Breast epithelium (tissue), 4 donors: ENCODE results near the gene DYNC2LI1. TPM values are rescaled to one million over a fixed set of nuclear protein-coding genes. Genes with fewer than 3 reads are reported as not detected.

Experiments used
- DNase-seq, 2 donors: peaks; one replicate each; pipeline ENCODE4 v3.0.0-alpha.2; 2019; ENCODE audit warnings: low spot score in 2 of 2
- H3K27ac ChIP-seq, 2 donors: fragments of 200-600 bp; sonication (generic) in 1 of 2; one replicate each; pipeline ENCODE4 v1.5.1; 2016 to 2019; ENCODE audit warnings: mild to moderate bottlenecking in 1 of 2
- H3K27me3 ChIP-seq, 2 donors: fragments of 200-600 bp; sonication (generic) in 1 of 2; one replicate each; pipeline versions ENCODE4 v1.5.1 to v1.6.0; 2017 to 2019; ENCODE audit warnings: control low read depth in 1 of 2, mild to moderate bottlenecking in 1 of 2
- H3K36me3 ChIP-seq: fragments of 200-600 bp; one replicate; pipeline ENCODE4 v1.5.1; 2019
- H3K4me1 ChIP-seq, 2 donors: fragments of 200-600 bp; sonication (generic); one replicate each; pipeline ENCODE4 v1.5.1; 2016 to 2019; ENCODE audit warnings: control low read depth in 1 of 2
- H3K4me3 ChIP-seq, 3 donors: fragments of 200-600 bp; sonication (generic); 1 replicate in 2 of 3; 2 replicates in 1 of 3; pipeline ENCODE4 v1.5.1; 2016 to 2019; ENCODE audit warnings: mild to moderate bottlenecking in 3 of 3, moderate library complexity in 2 of 3
- H3K9me3 ChIP-seq, 2 donors: fragments of 200-600 bp; sonication (generic) in 1 of 2; one replicate each; pipeline ENCODE4 v1.5.1; 2016 to 2019; ENCODE audit warnings: control low read depth in 1 of 2
- POLR2A ChIP-seq: fragments of 450-650 bp; IDR thresholded peaks from one replicate; pipeline ENCODE4 v1.6.1; 2016; ENCODE audit warnings: antibody characterized with exemption, mild to moderate bottlenecking, moderate library complexity
- POLR2AphosphoS5 ChIP-seq, 3 donors: sonication (generic); formaldehyde crosslinking; IDR thresholded peaks; one replicate each; pipeline ENCODE4 v1.6.1; 2017; ENCODE audit warnings: antibody characterized with exemption in 3 of 3
- intact Hi-C: fragments of 100-400 bp; cut with DNase I; formaldehyde crosslinking; loops from one replicate; pipeline ENCODE4 v1.15.1; 2023; ENCODE audit warnings: low total_unique reads
- total RNA-seq, 3 donors: library from RNA; depleted of rRNA; stranded (reverse); fragments of >200 nt; gene quantifications; one replicate each; pipeline ENCODE4 v1.1.0, GENCODE V29; 2016
- TF ChIP-seq, protein P1 (sequence below), 3 donors: fragments of 450-650 bp; IDR thresholded peaks; one replicate each; pipeline ENCODE4 v1.5.1; 2016 to 2017; ENCODE audit warnings: antibody characterized with exemption in 3 of 3, mild to moderate bottlenecking in 3 of 3, moderate library complexity in 3 of 3

DYNC2LI1 gene
- total RNA-seq, 3 donors from 2014 or later, result 30.9 to 52.1 (median 40.6) TPM

DNA sequence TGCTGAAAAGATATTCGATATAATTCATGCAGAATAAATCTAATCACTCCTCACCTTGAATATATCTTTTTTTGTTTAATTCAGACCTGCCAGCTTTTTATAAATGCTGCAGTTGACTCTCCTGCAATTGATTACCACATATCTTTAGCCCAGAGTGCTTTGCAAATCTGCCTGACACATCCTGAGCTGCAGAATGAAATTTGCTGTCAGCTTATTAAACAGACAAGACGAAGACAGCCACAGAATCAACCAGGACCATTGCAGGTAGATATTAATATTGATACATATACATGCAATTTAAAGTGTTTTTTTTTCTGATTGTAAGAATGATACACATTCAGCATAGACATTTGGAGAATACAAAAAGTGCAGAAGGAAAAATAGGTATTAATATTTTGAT lies 35.6 kb upstream of the DYNC2LI1 start:
- no peaks in the 10 kb centered on the region for H3K9me3 ChIP-seq
- no peaks in the 10 kb centered on the region for H3K4me1 ChIP-seq
- DNase-seq, result no peak
- no peaks in the 10 kb centered on the region for H3K27me3 ChIP-seq
- intact Hi-C loops, result no loop called here
- TF ChIP-seq POLR2AphosphoS5 (IDR thresholded peaks at IDR 0.05) (no peak), POLR2A (no peak)
- TF ChIP-seq, protein P1, sequence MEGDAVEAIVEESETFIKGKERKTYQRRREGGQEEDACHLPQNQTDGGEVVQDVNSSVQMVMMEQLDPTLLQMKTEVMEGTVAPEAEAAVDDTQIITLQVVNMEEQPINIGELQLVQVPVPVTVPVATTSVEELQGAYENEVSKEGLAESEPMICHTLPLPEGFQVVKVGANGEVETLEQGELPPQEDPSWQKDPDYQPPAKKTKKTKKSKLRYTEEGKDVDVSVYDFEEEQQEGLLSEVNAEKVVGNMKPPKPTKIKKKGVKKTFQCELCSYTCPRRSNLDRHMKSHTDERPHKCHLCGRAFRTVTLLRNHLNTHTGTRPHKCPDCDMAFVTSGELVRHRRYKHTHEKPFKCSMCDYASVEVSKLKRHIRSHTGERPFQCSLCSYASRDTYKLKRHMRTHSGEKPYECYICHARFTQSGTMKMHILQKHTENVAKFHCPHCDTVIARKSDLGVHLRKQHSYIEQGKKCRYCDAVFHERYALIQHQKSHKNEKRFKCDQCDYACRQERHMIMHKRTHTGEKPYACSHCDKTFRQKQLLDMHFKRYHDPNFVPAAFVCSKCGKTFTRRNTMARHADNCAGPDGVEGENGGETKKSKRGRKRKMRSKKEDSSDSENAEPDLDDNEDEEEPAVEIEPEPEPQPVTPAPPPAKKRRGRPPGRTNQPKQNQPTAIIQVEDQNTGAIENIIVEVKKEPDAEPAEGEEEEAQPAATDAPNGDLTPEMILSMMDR (IDR thresholded peaks at IDR 0.05), result no peak
- H3K36me3 ChIP-seq, result no peaks in the 10 kb centered on the region
- H3K27ac ChIP-seq, result no peak overlapping the region
- no peak overlapping the region for H3K4me3 ChIP-seq

DNA sequence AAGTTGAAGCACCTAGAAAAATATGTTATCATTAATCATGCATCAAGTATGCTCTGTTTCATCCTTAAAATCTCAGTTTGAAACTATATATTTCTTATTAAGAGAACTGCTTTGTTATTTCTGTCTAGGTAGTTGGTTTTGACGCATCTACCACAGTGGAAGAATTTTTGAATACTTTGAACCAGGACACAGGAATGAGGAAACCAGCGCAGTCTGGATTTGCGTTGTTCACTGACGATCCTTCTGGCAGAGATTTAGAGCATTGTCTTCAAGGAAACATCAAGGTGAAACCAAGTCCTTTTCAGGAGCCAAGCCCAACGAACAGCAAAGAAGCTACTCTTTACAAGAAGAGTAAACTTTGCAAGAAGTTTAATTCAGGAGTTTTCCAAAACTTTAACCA lies 30.1 kb upstream of the DYNC2LI1 start:
- peak overlapping the region in 1 of 2 donors; percentile 15 for H3K27ac ChIP-seq
- H3K36me3 ChIP-seq, result no peaks in the 10 kb centered on the region
- H3K27me3 ChIP-seq, result no peaks in the 10 kb centered on the region
- no peak for DNase-seq
- intact Hi-C loops, result no loop called here
- no peaks in the 10 kb centered on the region for H3K9me3 ChIP-seq
- no peak overlapping the region for H3K4me3 ChIP-seq
- no peak for TF ChIP-seq POLR2A
- TF ChIP-seq POLR2AphosphoS5 (IDR thresholded peaks at IDR 0.05), result no peak
- TF ChIP-seq, protein P1 (IDR thresholded peaks at IDR 0.05), result no peak
- H3K4me1 ChIP-seq, result no peaks in the 10 kb centered on the region

- Histone ChIP-seq H3K27me3 (no peaks in the 10 kb centered on the region), H3K27ac (peak overlapping the region in 1 of 2 donors; percentile 49), H3K9me3 (no peaks in the 10 kb centered on the region), H3K36me3 (no peaks in the 10 kb centered on the region), H3K4me1 (no peaks in the 10 kb centered on the region), H3K4me3 (no peak overlapping the region)
- intact Hi-C loops, result no loop called here
- DNase-seq, result no peak
- TF ChIP-seq POLR2A (no peak), POLR2AphosphoS5 (IDR thresholded peaks at IDR 0.05) (no peak)
- TF ChIP-seq, protein P1 (IDR thresholded peaks at IDR 0.05), result no peak
These were observed 28.4 kb upstream of the DYNC2LI1 start for GRCh38 chr2:43745457-43745856.

DNA sequence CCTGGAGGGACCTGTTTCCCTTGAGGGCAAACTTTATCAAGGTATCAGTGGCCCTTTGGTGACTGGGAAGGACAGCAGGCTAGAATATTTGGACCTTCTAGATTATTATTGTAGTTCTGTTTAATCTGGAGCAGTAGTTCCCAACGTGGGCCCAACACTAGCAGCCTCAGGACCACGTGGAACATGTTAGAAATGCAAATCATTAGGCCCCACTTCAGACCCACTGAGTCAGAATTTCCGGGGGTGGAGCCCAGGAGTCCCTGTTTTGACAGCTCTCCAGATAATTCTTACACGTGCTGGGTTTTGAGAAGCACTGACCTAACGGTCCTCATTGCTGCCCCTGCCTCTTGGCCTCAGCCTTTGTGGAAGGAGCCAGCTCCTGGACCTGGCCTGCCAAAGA lies 25.5 kb upstream of the DYNC2LI1 start:
- TF ChIP-seq POLR2A, result no peak
- DNase-seq, result no peak
- intact Hi-C loops, result no loop called here
- no peaks in the 10 kb centered on the region for H3K36me3 ChIP-seq
- H3K4me3 ChIP-seq, result no peak overlapping the region
- no peak overlapping the region for H3K27ac ChIP-seq
- no peaks in the 10 kb centered on the region for H3K9me3 ChIP-seq
- no peaks in the 10 kb centered on the region for H3K27me3 ChIP-seq
- H3K4me1 ChIP-seq, result no peaks in the 10 kb centered on the region

DNA sequence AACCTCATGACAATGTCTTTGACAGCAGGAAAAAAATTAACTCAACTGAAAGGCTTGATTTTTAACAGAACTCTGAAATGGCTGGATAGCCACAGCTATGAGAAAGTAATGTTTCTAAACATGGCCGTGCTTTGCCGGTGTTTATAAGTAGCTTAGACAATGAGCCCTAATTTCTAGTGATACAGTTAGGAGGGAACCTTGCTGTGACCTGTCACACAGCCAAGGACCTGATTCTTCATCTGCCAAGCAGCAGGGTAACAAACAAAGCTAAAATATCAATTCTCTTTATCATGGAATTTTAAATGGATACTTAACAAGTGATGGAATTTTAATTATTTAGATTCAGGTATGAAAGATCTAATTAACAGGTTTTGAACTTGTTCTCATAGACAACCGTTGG lies 24.3 kb upstream of the DYNC2LI1 start:
- no peak for DNase-seq

More for the DNA sequence above, 24.3 kb upstream of the DYNC2LI1 start:
- no peaks in the 10 kb centered on the region for H3K36me3 ChIP-seq
- H3K9me3 ChIP-seq, result no peaks in the 10 kb centered on the region
- TF ChIP-seq POLR2AphosphoS5 (IDR thresholded peaks at IDR 0.05), result no peak
- TF ChIP-seq, protein P1 (IDR thresholded peaks at IDR 0.05), result no peak
- TF ChIP-seq POLR2A, result no peak
- intact Hi-C loops, result no loop called here
- no peak overlapping the region for H3K4me3 ChIP-seq
- no peaks in the 10 kb centered on the region for H3K27me3 ChIP-seq
- H3K27ac ChIP-seq, result peak overlapping the region in 1 of 2 donors; percentile 27
- H3K4me1 ChIP-seq, result no peaks in the 10 kb centered on the region
